Effector memory CD8-positive, alpha-beta T cell (primary cell): ENCODE data around the gene SPRY2.

Experiments
- ATAC-seq: fragments of 150-1000 bp; cut with Tn5 transposase; replicated peaks from 2 replicates; pipeline ENCODE4 v1.10.0; 2021; ENCODE audit warnings: mild to moderate bottlenecking, moderate library complexity
- DNase-seq, 3 experiments: peaks; one replicate each; pipeline ENCODE4 v3.0.0; 2021
- H3K27ac Mint-ChIP-seq, 2 donors: one replicate each; pipeline ENCODE4 v1.8.0; 2022; ENCODE audit warnings: mild to moderate bottlenecking in 2 of 2, mixed read lengths in 2 of 2, moderate library complexity in 2 of 2
- H3K27me3 Mint-ChIP-seq, 2 donors: one replicate each; pipeline ENCODE4 v1.8.0; 2022; ENCODE audit warnings: mixed read lengths in 2 of 2
- H3K36me3 Mint-ChIP-seq: one replicate; pipeline ENCODE4 v1.8.0; 2022; ENCODE audit warnings: mild to moderate bottlenecking, moderate library complexity, mixed read lengths; ENCODE audit not compliant: insufficient read depth
- H3K4me1 Mint-ChIP-seq, 2 donors: one replicate each; pipeline ENCODE4 v1.8.0; 2022; ENCODE audit warnings: low read depth in 2 of 2, mixed read lengths in 2 of 2
- H3K4me3 Mint-ChIP-seq, 2 donors: one replicate each; pipeline ENCODE4 v1.8.0; 2022; ENCODE audit warnings: mild to moderate bottlenecking in 2 of 2, mixed read lengths in 2 of 2, moderate library complexity in 2 of 2
- H3K9me3 Mint-ChIP-seq, 2 donors: one replicate each; pipeline ENCODE4 v1.8.0; 2022; ENCODE audit warnings: mixed read lengths in 2 of 2

The SPRY2 gene

GRCh38 chr13:80314711-80315653 lies 25.9 kb downstream of the SPRY2 start:
- no peak overlapping the region for H3K4me3 Mint-ChIP-seq
- no peaks in the 10 kb centered on the region for H3K4me1 Mint-ChIP-seq
- ATAC-seq (no peak), DNase-seq (no peak)
- no peak overlapping the region for H3K27ac Mint-ChIP-seq
- H3K9me3 Mint-ChIP-seq = peaks cover 0 to 1% of the 10 kb centered on the region in 2 donors
- H3K36me3 Mint-ChIP-seq = peaks cover 3% of the 10 kb centered on the region
- H3K27me3 Mint-ChIP-seq = no peaks in the 10 kb centered on the region

GRCh38 chr13:80313668-80314256 lies 27.2 kb downstream of the SPRY2 start:
- H3K4me1 Mint-ChIP-seq = no peaks in the 10 kb centered on the region

GRCh38 chr13:80312967-80313366 lies 28.0 kb downstream of the SPRY2 start:
- H3K4me3 Mint-ChIP-seq = no peak overlapping the region
- no peaks in the 10 kb centered on the region for H3K4me1 Mint-ChIP-seq
- ATAC-seq = no peak
- H3K27ac Mint-ChIP-seq = no peak overlapping the region
- H3K27me3 Mint-ChIP-seq = no peaks in the 10 kb centered on the region
- DNase-seq = no peak
- H3K9me3 Mint-ChIP-seq = no peaks in the 10 kb centered on the region
- H3K36me3 Mint-ChIP-seq = no peaks in the 10 kb centered on the region

More at GRCh38 chr13:80313668-80314256, 27.2 kb downstream of the SPRY2 start:
- no peak for DNase-seq
- H3K27me3 Mint-ChIP-seq = no peaks in the 10 kb centered on the region
- no peak overlapping the region for H3K27ac Mint-ChIP-seq
- ATAC-seq = no peak
- no peak overlapping the region for H3K4me3 Mint-ChIP-seq
- peaks cover 0 to 1% of the 10 kb centered on the region in 2 donors for H3K9me3 Mint-ChIP-seq
- H3K36me3 Mint-ChIP-seq = no peaks in the 10 kb centered on the region

GRCh38 chr13:80312012-80312704 lies 28.8 kb downstream of the SPRY2 start:
- Mint-ChIP-seq H3K9me3 (no peaks in the 10 kb centered on the region), H3K27me3 (no peaks in the 10 kb centered on the region), H3K4me3 (no peak overlapping the region), H3K4me1 (no peaks in the 10 kb centered on the region), H3K27ac (no peak overlapping the region), H3K36me3 (no peaks in the 10 kb centered on the region)
- DNase-seq (no peak), ATAC-seq (no peak)

- Mint-ChIP-seq H3K9me3 (no peaks in the 10 kb centered on the region), H3K27ac (no peak overlapping the region), H3K4me1 (no peaks in the 10 kb centered on the region), H3K4me3 (no peak overlapping the region), H3K27me3 (no peaks in the 10 kb centered on the region), H3K36me3 (no peaks in the 10 kb centered on the region)
- ATAC-seq = no peak
- no peak for DNase-seq
Measured at GRCh38 chr13:80309926-80310325, 31.0 kb downstream of the SPRY2 start.

- ATAC-seq (no peak), DNase-seq (no peak)
- no peaks in the 10 kb centered on the region for H3K9me3 Mint-ChIP-seq
- H3K4me1 Mint-ChIP-seq = no peaks in the 10 kb centered on the region
- H3K36me3 Mint-ChIP-seq = no peaks in the 10 kb centered on the region
- no peak overlapping the region for H3K4me3 Mint-ChIP-seq
- no peaks in the 10 kb centered on the region for H3K27me3 Mint-ChIP-seq
- H3K27ac Mint-ChIP-seq = no peak overlapping the region
Measured at GRCh38 chr13:80307401-80307987, 33.4 kb downstream of the SPRY2 start.

GRCh38 chr13:80306337-80306972 lies 34.5 kb downstream of the SPRY2 start:
- DNase-seq = no peak
- no peaks in the 10 kb centered on the region for H3K36me3 Mint-ChIP-seq

GRCh38 chr13:80305737-80306136 lies 35.2 kb downstream of the SPRY2 start:
- no peak for ATAC-seq
- no peak overlapping the region for H3K27ac Mint-ChIP-seq
- no peaks in the 10 kb centered on the region for H3K4me1 Mint-ChIP-seq
- no peaks in the 10 kb centered on the region for H3K36me3 Mint-ChIP-seq
- no peak for DNase-seq
- no peak overlapping the region for H3K4me3 Mint-ChIP-seq
- H3K27me3 Mint-ChIP-seq = no peaks in the 10 kb centered on the region
- H3K9me3 Mint-ChIP-seq = no peaks in the 10 kb centered on the region

More at GRCh38 chr13:80306337-80306972, 34.5 kb downstream of the SPRY2 start:
- no peaks in the 10 kb centered on the region for H3K9me3 Mint-ChIP-seq
- ATAC-seq = no peak
- H3K27ac Mint-ChIP-seq = no peak overlapping the region
- no peaks in the 10 kb centered on the region for H3K4me1 Mint-ChIP-seq
- no peak overlapping the region for H3K4me3 Mint-ChIP-seq
- H3K27me3 Mint-ChIP-seq = no peaks in the 10 kb centered on the region

GRCh38 chr13:80303225-80303811 lies 37.6 kb downstream of the SPRY2 start:
- ATAC-seq = no peak
- Mint-ChIP-seq H3K27ac (no peak overlapping the region), H3K36me3 (no peaks in the 10 kb centered on the region), H3K4me3 (no peak overlapping the region), H3K4me1 (no peaks in the 10 kb centered on the region), H3K27me3 (no peaks in the 10 kb centered on the region), H3K9me3 (no peaks in the 10 kb centered on the region)
- DNase-seq = no peak

- no peaks in the 10 kb centered on the region for H3K4me1 Mint-ChIP-seq
- H3K9me3 Mint-ChIP-seq = no peaks in the 10 kb centered on the region
- no peaks in the 10 kb centered on the region for H3K36me3 Mint-ChIP-seq
- DNase-seq (no peak), ATAC-seq (no peak)
- H3K27me3 Mint-ChIP-seq = no peaks in the 10 kb centered on the region
- H3K27ac Mint-ChIP-seq = no peak overlapping the region
- H3K4me3 Mint-ChIP-seq = no peak overlapping the region
Measured at GRCh38 chr13:80299046-80299445, 41.9 kb downstream of the SPRY2 start.

GRCh38 chr13:80297503-80297902 lies 43.4 kb downstream of the SPRY2 start:
- Mint-ChIP-seq H3K27me3 (no peaks in the 10 kb centered on the region), H3K4me1 (no peaks in the 10 kb centered on the region), H3K9me3 (no peaks in the 10 kb centered on the region), H3K4me3 (no peak overlapping the region), H3K36me3 (no peaks in the 10 kb centered on the region), H3K27ac (no peak overlapping the region)
- ATAC-seq (no peak), DNase-seq (no peak)

- Mint-ChIP-seq H3K4me1 (no peaks in the 10 kb centered on the region), H3K36me3 (no peaks in the 10 kb centered on the region), H3K27ac (no peak overlapping the region), H3K9me3 (no peaks in the 10 kb centered on the region), H3K4me3 (no peak overlapping the region), H3K27me3 (no peaks in the 10 kb centered on the region)
- DNase-seq = no peak
- no peak for ATAC-seq
Measured at GRCh38 chr13:80297094-80297493, 43.8 kb downstream of the SPRY2 start.

GRCh38 chr13:80296638-80297037 lies 44.3 kb downstream of the SPRY2 start:
- no peak overlapping the region for H3K27ac Mint-ChIP-seq
- no peaks in the 10 kb centered on the region for H3K4me1 Mint-ChIP-seq
- H3K9me3 Mint-ChIP-seq = no peaks in the 10 kb centered on the region
- no peaks in the 10 kb centered on the region for H3K27me3 Mint-ChIP-seq
- H3K4me3 Mint-ChIP-seq = no peak overlapping the region
- no peaks in the 10 kb centered on the region for H3K36me3 Mint-ChIP-seq
- DNase-seq (no peak), ATAC-seq (no peak)
